ENCODE measurements around the gene INA.

GRCh38 chr10:103241262-103242011 lies 35.5 kb upstream of the INA start:
- TF ChIP-seq POLR2A (IDR thresholded peaks at IDR 0.05; ENCODE audit: low read depth) (no peak), CTCF (IDR thresholded peaks at IDR 0.05) (no peak), EP300 (IDR thresholded peaks at IDR 0.05) (no peak), POLR2AphosphoS5 (IDR thresholded peaks at IDR 0.05) (peak in 1 of 2 donors; percentile 13)

Data from esophagus muscularis mucosa (tissue), 4 donors.